GM21576 (cell line): ENCODE data around the gene SLC35F3.

Source experiments
- ATAC-seq: cut with Tn5 transposase; IDR thresholded peaks from one replicate; pipeline ENCODE4 v1.9.1; 2021; ENCODE audit warnings: mild to moderate bottlenecking, moderate library complexity; ENCODE audit not compliant: unreplicated experiment

Gene SLC35F3

DNA sequence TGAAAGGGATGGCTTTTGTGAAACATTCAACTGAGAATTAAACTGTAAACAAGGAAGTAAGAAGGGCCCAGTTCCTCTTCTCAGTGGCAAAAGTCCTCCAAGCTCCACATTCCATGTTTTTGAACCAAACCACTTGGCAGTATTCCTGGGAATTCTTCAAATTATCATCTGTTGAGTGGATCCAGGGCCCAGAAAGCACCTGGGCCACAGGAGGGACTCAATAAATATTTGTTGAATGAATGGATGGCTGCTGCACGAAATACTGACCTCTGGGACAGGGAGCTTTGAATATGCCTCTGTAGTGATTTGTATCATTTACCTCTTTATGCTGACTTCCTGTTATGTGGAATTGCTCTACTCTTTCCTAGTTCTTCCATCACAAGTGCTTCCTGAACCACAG, 4.7 kb downstream of the SLC35F3 start:
- ATAC-seq: no peak

- no peak for ATAC-seq
Observed at GRCh38 chr1:233912447-233912846, 8.0 kb downstream of the SLC35F3 start.

- no peak for ATAC-seq
Observed at GRCh38 chr1:233912909-233913308, 8.4 kb downstream of the SLC35F3 start.

DNA sequence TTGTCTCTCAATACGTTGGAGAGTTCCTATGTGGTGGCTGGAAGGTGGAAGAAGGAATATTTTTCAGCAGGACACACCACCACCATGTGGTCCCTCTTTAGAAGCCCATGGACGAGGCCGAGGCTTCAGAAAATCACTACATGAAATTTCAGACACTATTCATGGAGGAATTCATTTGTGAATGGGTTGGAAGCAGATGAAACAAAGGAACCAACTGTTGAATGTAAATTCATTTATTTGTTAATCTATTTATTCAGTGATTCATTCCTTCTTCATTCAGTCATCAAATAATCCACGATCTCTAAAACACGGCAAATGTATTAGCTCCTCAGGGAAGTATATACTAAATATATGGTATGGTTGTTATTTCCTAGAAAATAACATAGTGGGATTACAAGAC, 12.2 kb downstream of the SLC35F3 start:
- no peak for ATAC-seq

DNA sequence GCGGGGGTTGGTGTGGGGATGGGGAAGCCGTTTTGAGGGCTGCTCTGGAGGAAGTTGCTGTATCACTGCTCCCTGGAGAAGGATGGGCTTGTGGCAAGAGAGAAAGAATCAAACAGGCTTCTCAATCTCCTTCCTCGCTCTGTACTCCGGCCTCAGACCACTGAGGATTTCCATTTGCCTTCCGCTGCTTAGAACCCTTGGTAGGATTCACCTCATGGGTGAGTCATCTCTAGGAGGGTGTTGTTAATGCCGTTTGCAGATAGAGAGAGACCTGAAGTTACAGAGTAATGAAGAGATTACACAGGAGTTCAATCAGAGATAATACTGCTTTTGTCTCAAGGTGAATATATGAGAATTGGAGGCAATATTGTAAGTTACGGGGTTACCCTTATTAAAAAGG, 15.3 kb downstream of the SLC35F3 start:
- no peak for ATAC-seq

GRCh38 chr1:233928123-233928522, 23.6 kb downstream of the SLC35F3 start:
- no peak for ATAC-seq

- ATAC-seq: no peak
Observed at GRCh38 chr1:233933339-233933738, 28.9 kb downstream of the SLC35F3 start.

- ATAC-seq: no peak
Observed at GRCh38 chr1:233935297-233935868, 30.9 kb downstream of the SLC35F3 start.

DNA sequence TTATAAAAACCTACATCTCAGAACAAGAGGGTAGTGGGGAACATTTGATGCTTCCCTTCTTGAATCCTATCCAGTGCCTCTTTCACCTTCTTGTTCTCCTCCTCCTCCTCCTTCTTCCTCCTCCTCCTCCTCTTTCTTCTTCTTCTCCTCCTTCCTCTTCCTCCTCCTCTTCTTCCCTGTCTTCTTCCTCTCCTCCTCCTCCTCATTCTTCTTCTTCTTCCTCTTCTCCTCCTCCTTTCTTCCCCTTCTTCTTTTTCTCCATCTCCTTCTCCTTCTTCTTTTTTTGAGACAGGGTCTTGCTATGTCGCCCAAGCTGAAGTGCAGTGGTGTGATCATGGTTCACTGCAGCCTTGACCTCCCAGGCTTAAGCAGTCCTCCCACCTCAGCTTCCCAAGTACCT, 31.9 kb downstream of the SLC35F3 start:
- no peak for ATAC-seq

DNA sequence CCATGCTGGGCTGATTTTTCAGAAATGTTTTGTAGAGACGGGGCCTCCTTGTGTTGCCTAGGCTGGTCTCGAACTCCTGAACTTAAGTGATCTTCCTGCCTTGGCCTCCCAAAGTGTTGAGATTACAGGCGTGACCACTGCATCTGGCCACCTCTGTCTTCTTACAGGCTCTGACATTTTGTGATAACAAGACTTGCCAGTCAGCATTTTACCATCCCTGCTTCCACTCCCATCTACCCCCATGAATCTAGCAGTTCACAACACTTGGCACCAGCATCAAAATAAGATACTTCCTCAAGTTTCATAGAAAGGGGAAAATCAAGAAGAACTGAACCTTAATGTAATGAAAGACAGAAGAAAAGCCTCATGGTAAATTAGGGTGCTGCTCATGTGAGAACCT, 32.4 kb downstream of the SLC35F3 start:
- ATAC-seq: no peak

DNA sequence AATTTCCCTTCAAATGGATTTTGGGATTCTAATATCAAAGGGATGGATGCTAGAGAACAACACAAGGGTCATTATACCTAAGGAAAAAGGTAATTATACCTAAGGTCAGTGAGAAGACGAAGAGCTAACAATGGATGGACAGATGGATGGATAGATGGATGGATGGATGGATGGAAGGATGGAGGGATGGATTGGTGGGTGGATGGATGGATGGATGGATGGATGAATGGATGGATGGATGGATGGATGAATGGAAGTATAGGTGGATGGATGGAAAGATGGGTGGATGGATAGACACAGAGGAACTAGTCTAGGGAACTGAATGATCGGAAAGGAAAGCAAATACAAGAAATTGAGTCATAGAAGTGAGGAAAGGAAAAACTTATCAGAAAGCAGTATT, 34.0 kb downstream of the SLC35F3 start:
- no peak for ATAC-seq

DNA sequence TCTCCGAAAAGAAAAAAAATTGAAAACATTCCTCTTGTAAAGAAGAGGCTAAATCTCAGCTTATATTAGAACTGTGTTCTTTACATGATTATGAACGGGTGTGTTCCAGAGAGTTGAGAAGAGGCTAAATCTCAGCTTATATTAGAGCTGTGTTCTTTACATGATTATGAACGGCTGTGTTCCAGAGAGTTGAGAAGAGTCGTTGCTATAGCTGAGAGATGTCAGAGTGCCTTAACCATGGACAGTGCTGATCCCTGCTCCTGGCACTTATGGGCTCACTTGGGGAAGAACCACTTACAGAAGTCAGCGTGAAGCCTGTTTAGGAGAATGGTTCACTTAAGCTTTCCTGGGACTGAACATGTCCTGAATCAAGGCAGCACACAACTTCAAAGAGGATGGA, 35.0 kb downstream of the SLC35F3 start:
- no peak for ATAC-seq

DNA sequence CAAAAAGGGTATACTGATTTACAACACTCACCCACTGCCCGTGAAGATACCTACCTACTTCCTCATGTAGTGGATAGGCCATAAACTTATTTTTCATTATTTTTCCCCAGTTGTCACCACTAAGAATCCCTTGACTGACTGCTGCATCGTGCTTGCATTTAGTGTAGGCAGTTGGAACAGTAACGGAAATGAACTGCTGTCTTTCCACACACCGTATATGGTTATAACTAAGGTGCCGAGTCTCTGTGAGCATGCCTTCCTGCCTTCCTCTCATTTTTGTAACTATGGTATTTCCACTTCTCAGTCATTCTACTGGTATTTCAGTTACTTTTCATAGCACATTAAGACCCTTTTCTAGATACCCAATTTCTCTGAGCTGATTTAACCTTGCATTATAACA, 36.4 kb downstream of the SLC35F3 start:
- ATAC-seq: no peak

- ATAC-seq: no peak
Observed at GRCh38 chr1:233944601-233945000, 40.1 kb downstream of the SLC35F3 start.

DNA sequence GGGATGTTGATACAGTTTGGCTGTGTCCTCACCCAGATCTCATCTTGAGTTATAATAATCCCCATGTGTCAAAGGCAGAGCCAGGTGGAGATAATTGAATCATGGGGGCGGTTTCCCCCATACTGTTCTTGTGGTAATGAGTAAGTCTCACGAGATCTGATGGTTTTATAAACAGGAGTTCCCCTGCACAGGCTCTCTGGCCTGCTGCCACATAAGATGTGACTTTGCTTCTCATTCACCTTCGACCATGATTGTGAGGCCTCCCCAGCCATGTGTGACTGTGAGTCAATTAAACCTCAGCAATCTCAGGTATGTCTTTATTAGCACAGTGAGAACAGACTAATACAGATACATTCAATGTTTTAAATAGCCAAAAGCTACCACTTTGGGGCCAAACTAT, 41.1 kb downstream of the SLC35F3 start:
- no peak for ATAC-seq

GRCh38 chr1:233945979-233946378, 41.5 kb downstream of the SLC35F3 start:
- ATAC-seq: no peak

DNA sequence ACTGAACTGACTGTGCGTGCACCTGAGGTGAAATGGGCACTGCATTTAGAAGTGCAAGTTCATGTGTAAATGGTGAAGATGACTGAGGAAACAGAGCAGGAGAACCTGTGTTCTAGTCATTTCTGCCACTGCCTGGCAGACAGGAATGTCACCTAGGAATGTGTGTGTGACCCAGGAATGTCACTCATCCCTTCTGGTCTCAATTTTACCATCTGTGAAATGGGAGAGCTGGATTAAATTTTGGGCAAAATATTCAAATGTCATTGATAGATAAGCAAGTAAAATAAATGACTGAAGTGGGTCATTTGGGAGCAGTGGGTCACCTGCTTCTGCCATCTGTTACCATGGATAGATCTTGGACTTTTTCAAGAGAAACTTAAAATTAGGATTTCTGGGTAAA, 42.2 kb downstream of the SLC35F3 start:
- ATAC-seq: no peak

GRCh38 chr1:233951804-233952203, 47.3 kb downstream of the SLC35F3 start:
- ATAC-seq: no peak

DNA sequence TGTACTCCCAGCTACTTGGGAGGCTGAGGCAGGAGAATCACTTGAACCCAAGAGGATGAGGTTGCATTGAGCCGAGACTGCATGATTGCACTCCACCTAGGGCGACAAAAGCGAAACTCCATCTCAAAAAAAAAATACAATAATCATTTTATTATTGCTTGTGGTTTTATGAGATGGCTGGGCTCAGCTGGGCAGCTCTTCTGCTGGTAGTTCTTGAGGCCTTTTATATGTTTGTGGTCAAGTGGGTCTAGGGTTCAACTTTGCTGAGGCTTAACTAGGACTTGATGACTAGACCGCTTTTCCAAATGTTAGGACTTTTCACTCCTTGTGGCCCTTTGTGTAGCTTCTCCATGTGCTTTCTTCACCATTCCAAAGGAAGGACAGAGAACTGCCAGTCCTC, 53.2 kb downstream of the SLC35F3 start:
- no peak for ATAC-seq

GRCh38 chr1:233959102-233959501, 54.6 kb downstream of the SLC35F3 start:
- no peak for ATAC-seq

DNA sequence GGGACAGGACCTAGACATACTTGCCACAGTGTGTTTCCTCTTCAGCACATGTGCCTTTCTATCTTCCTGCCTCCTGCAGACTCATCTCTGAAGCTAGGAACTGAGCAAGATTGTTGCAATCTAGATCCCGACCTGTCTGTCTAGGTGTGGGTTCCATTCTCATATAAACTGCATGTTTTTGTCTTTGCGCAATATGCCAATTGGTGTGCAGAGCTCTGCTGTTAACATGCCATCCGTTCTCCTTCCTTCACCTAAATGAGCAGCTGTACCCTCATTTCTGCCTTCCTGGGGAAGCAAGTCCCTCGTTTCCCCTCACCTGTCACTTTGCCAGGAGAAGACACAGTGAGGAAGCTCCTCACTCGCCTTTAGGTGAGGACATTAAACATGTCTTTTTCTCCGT, 55.5 kb downstream of the SLC35F3 start:
- no peak for ATAC-seq

DNA sequence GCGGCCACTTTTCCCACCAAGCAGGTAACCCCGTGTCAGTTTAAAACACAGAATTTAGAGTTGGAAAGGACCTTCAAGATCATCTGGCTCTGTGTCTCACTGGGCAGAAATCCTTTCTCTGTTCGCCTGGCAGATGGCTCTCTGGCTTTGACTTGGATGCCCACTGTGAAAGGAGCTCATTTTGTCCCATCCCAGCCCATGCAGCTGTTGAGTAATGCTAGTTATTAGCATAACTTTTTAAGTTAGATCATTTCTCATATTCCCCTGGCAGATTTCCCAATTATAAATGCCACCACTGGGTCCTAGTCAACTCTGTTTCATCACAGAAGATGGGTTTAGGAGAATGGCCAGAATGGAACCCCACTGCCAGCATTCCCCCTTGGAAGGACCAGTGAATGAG, 55.9 kb downstream of the SLC35F3 start:
- no peak for ATAC-seq

DNA sequence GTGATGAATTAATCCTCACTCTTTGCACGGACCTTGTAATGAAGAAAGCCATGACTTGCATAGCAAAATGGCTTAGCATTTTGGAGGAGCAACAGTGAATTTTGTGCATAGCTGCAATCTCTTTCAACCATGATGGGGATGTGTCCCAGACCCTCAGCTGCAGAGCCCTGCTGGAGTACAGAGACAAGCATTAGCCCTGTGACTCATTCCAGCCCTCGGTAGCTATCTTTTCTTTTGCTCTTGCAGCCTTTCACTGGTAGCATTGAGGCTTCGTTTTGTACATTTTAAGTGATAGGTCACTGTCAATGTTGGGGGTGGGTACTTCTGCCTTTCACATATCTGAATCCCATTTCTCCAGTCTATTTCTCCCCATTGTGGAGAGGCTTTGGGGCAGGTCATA, 58.4 kb downstream of the SLC35F3 start:
- no peak for ATAC-seq

DNA sequence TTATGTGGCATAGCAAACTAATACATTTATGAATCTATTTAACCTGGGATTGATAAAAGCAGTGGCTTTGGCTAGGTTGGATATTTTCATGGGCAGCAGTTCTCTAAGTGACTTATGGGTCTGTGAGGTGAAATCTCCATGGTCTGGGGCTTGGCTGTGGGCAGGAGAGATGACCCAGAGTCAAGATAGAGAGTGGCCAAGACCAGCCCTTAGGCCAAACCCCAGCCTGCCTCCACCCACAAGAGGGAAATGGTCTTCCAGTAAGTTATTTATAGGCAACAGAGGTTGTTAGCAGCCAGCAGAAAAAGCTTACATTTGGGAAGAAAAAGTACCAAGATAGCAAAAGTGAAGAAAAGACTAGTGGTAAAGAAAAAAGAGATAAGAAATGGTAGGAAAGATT, 61.4 kb downstream of the SLC35F3 start:
- ATAC-seq: no peak
